ENCODE data around the gene DNAJB8.

DNAJB8 gene

DNA sequence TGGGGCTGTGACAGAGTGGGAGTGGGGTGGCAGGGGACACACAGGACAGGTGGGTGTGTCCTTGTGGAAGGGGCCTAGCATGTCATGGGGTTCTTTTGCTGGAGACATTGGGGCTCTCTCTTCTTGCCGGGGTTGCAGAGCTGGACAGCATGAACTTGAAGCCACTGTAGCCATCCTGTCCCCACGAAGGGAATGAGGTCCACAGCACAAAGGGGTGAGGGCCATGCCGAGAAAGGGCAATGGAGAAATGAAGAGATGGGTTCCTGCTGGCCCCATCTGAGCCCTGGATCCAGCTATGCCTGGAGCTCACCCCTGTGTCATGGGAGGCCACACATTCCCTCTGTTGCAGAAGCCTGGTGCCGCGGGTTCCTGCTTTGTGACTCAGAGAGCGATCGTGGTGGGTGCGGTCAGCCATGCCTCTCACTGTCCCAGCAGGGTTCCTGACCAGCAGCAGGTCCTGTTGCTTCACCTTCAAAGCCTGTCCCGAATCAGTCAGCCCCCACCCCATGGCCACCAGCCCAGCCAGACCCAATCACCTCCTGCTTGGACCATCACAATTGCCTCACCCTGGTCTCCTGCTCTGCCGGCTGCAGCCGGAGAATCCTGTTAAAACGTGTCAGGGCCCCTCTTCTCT, 50.0 kb downstream of the DNAJB8 start:
- no peak for TF ChIP-seq FOXP2 (optimal IDR thresholded peaks at IDR 0.05; ENCODE audit: control extremely low read depth, extremely low read length, insufficient read depth)
- no peak for TF ChIP-seq POLR2AphosphoS5 (IDR thresholded peaks at IDR 0.05; ENCODE audit: borderline replicate concordance, low read depth, low read length)
- no peak for TF ChIP-seq EZH2 (IDR thresholded peaks at IDR 0.05)
- no peak for DNase-seq (ENCODE audit: low read depth, low spot score)
- Histone ChIP-seq H3K9ac (ENCODE audit: insufficient read length) (no peak overlapping the region), H3K9me3 (ENCODE audit: low read depth, low read length) (no peaks in the 10 kb centered on the region), H3K36me3 (ENCODE audit: insufficient read depth, low read length) (no peaks in the 10 kb centered on the region), H3K27ac (no peak overlapping the region), H3K4me3 (no peak overlapping the region)

- Histone ChIP-seq H3K36me3 (ENCODE audit: insufficient read depth, low read length) (no peaks in the 10 kb centered on the region), H3K9ac (ENCODE audit: insufficient read length) (no peak overlapping the region), H3K4me3 (no peak overlapping the region), H3K9me3 (ENCODE audit: low read depth, low read length) (no peaks in the 10 kb centered on the region), H3K27ac (no peak overlapping the region)
- no peak for DNase-seq (ENCODE audit: low read depth, low spot score)
- TF ChIP-seq POLR2AphosphoS5 (IDR thresholded peaks at IDR 0.05; ENCODE audit: borderline replicate concordance, low read depth, low read length): no peak
Measured at GRCh38 chr3:128415773-128416577, 50.7 kb downstream of the DNAJB8 start.

DNA sequence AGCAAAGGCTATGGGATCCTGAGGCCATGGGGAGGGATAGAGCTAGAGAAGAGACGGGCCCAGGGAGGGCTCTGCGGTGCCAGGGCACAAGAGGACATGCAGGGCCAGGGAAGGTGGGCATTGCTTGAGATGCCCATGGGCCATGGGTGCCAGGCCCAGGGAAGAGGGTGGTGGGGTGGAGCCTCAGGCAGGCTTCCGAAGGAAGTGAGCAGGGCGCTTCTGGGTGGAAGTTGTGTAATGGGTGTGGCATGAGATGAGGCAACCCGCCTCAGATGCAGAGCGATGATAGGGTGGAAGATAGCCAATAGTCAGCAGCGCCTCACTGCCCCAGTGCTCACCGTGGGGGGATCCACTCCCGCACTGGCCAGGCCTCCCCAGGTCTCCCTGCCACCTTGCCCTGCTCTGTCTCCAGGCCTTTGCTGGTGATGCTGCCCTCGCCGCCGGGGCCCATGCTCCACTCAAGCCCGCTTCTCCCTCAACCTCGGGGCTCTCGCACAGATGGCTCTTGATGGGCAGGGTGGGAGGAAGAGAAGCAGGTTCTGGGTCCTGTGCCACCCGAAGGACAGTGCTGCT, 51.4 kb downstream of the DNAJB8 start:
- H3K9ac ChIP-seq (ENCODE audit: insufficient read length): no peak overlapping the region
- H3K36me3 ChIP-seq (ENCODE audit: insufficient read depth, low read length): no peaks in the 10 kb centered on the region
- H3K4me3 ChIP-seq: no peak overlapping the region
- DNase-seq (ENCODE audit: low read depth, low spot score): no peak
- H3K27ac ChIP-seq: no peak overlapping the region
- TF ChIP-seq POLR2AphosphoS5 (IDR thresholded peaks at IDR 0.05; ENCODE audit: borderline replicate concordance, low read depth, low read length): no peak
- TF ChIP-seq FOXP2 (optimal IDR thresholded peaks at IDR 0.05; ENCODE audit: control extremely low read depth, extremely low read length, insufficient read depth): no peak
- TF ChIP-seq EZH2 (IDR thresholded peaks at IDR 0.05): no peak
- H3K9me3 ChIP-seq (ENCODE audit: low read depth, low read length): no peaks in the 10 kb centered on the region

DNA sequence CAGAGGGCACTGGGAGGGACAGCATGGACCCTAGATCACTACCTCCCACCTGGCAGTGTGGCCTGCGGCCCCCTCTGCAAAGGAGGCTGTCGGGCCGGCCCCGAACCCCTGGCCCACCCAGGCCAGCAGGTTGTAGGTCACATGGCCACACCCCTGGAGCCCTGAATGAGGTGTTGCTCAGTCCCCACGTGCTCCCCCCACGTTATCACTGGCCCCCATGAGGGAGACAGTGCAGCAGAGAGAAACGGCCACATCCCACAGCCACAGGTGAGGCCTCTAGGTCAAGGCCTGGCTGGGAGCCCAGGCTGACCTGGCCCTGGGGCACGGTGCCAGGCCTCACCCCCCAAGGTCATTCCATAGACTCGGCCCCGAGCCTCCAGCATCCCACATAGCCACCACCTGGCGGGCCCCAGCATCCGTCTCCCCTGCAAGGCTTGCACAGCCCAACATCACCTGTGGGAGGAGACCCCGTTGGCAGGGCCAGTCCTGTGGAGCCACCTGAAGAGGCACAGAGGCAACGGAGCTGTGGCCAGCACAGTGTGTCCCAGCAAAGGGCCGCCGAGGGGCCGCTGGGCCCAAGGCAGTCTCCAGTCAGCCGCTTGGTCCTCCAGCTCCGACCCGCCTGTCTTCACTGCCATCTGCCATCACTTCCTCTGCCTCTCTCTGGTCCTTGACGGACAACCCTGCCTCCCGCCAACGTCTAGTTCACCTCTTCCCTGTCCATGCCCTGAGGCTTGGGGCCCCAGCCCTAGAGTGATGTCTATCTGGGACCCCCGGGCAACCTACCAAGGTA, 53.1 kb downstream of the DNAJB8 start:
- Histone ChIP-seq H3K4me3 (no peak overlapping the region), H3K9me3 (ENCODE audit: low read depth, low read length) (no peaks in the 10 kb centered on the region), H3K36me3 (ENCODE audit: insufficient read depth, low read length) (no peaks in the 10 kb centered on the region), H3K9ac (ENCODE audit: insufficient read length) (no peak overlapping the region), H3K27ac (no peak overlapping the region)
- no peak for TF ChIP-seq POLR2AphosphoS5 (IDR thresholded peaks at IDR 0.05; ENCODE audit: borderline replicate concordance, low read depth, low read length)
- no peak for TF ChIP-seq EZH2 (IDR thresholded peaks at IDR 0.05)
- no peak for TF ChIP-seq FOXP2 (optimal IDR thresholded peaks at IDR 0.05; ENCODE audit: control extremely low read depth, extremely low read length, insufficient read depth)
- no peak for DNase-seq (ENCODE audit: low read depth, low spot score)

GRCh38 chr3:128413003-128413370, 53.7 kb downstream of the DNAJB8 start:
- Histone ChIP-seq H3K4me3 (no peak overlapping the region), H3K27ac (no peak overlapping the region), H3K36me3 (ENCODE audit: insufficient read depth, low read length) (no peaks in the 10 kb centered on the region), H3K9me3 (ENCODE audit: low read depth, low read length) (no peaks in the 10 kb centered on the region), H3K9ac (ENCODE audit: insufficient read length) (no peak overlapping the region)
- no peak for DNase-seq (ENCODE audit: low read depth, low spot score)
- no peak for TF ChIP-seq POLR2AphosphoS5 (IDR thresholded peaks at IDR 0.05; ENCODE audit: borderline replicate concordance, low read depth, low read length)
- TF ChIP-seq FOXP2 (optimal IDR thresholded peaks at IDR 0.05; ENCODE audit: control extremely low read depth, extremely low read length, insufficient read depth): no peak
- no peak for TF ChIP-seq EZH2 (IDR thresholded peaks at IDR 0.05)
